Sigmoid colon (tissue), 3 donors: ENCODE results near the gene S100A1.

ENCODE experiments used
- CTCF ChIP-seq, 4 experiments: fragments of 450-650 bp in 3 of 4; fragments of 200-600 bp in 1 of 4; IDR thresholded peaks; one replicate each; pipeline ENCODE4 v1.5.1; 2016 to 2019; ENCODE audit warnings: antibody characterized with exemption in 4 of 4, mild to moderate bottlenecking in 3 of 4, moderate library complexity in 2 of 4
- POLR2A ChIP-seq, 2 donors: fragments of 450-650 bp; IDR thresholded peaks; one replicate each; pipeline ENCODE4 v1.6.1; 2016; ENCODE audit warnings: antibody characterized with exemption in 2 of 2, mild to moderate bottlenecking in 2 of 2, moderate library complexity in 2 of 2

GRCh38 chr1:153640861-153641260 lies 12.6 kb downstream of the S100A1 start:
- no peak for TF ChIP-seq CTCF (IDR thresholded peaks at IDR 0.05)
- TF ChIP-seq POLR2A (IDR thresholded peaks at IDR 0.05), result no peak
